Ishikawa (cell line): ENCODE data around the gene HOXA5.

Source experiments
- CEBPB ChIP-seq: IDR thresholded peaks from 2 replicates; pipeline ENCODE4 v1.6.1; 2012
- CREB1 ChIP-seq: IDR thresholded peaks from 2 replicates; pipeline ENCODE4 v1.6.1; 2012; ENCODE audit warnings: low read depth
- EGR1 ChIP-seq: IDR thresholded peaks from 2 replicates; pipeline ENCODE4 v1.6.1; 2012
- EP300 ChIP-seq: IDR thresholded peaks from 2 replicates; pipeline ENCODE4 v1.6.1; 2012; ENCODE audit warnings: borderline replicate concordance
- FOXM1 ChIP-seq: IDR thresholded peaks from 2 replicates; pipeline ENCODE4 v1.6.1; 2012; ENCODE audit warnings: low read depth, borderline replicate concordance
- NFIC ChIP-seq: IDR thresholded peaks from 2 replicates; pipeline ENCODE4 v1.6.1; 2012
- RAD21 ChIP-seq: IDR thresholded peaks from 2 replicates; pipeline ENCODE4 v1.6.1; 2012; ENCODE audit warnings: low read depth
- TAF1 ChIP-seq: IDR thresholded peaks from 2 replicates; pipeline ENCODE4 v1.6.1; 2012; ENCODE audit warnings: low read depth, mild to moderate bottlenecking
- TCF12 ChIP-seq: IDR thresholded peaks from 2 replicates; pipeline ENCODE4 v1.6.1; 2012; ENCODE audit warnings: low read depth
- TEAD4 ChIP-seq: IDR thresholded peaks from 2 replicates; pipeline ENCODE4 v1.6.1; 2012
- YY1 ChIP-seq: IDR thresholded peaks from 2 replicates; pipeline ENCODE4 v1.6.1; 2012; ENCODE audit warnings: low read depth
- ZBTB7A ChIP-seq: IDR thresholded peaks from 2 replicates; pipeline ENCODE4 v1.6.1; 2012; ENCODE audit warnings: low read depth
- TF ChIP-seq, protein P1 (sequence below): IDR thresholded peaks from 2 replicates; pipeline ENCODE4 v1.6.1; 2012
- TF ChIP-seq, protein P2 (sequence below): IDR thresholded peaks from 2 replicates; pipeline ENCODE4 v1.6.1; 2012; ENCODE audit warnings: low read depth, mild to moderate bottlenecking
- TF ChIP-seq, protein P3 (sequence below): IDR thresholded peaks from 2 replicates; pipeline ENCODE4 v1.6.1; 2012

Gene HOXA5

DNA sequence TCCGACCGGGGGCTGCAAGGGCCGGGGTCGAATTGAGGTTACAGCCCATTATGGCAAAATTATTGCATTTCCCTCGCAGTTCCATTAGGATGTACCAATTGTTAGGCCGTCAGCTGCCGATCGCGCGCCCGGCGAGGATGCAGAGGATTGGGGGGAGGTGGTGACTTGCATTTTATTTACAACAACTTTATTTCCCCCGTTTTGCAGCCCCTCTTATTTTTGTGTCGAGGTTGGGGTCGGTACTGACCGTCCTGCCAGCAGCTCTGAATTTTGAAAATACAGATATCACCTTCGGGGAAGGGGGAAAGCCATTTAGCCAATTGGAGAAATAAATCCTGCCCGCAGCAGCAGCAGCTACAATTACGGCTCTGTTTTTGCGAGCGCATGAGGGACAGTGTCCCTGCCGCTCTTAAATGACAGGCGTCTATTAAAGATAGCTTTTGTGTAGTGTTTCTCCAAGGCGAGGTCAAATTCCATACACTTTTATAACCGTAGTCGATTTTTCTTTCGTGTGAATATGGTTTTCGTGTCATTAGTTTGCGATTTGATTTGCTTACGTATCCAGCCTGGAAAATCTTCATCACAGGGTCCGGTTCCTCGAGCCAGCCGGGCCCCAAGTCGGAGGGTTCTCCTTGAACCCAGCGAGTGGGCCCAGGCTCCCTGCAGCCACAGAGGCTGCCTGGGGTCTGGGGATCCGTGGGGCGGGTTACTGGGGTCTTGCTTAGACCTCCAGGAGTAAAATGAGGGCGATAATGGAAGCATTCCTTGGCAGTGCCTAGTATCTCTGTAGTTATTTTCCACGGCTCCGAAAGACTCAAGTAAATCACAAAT is 684 bp upstream of the HOXA5 start:
- TF ChIP-seq TCF12 (no peak), ZBTB7A (peak; percentile 25; the same call in 1 of the 2 replicates), YY1 (no peak)

DNA sequence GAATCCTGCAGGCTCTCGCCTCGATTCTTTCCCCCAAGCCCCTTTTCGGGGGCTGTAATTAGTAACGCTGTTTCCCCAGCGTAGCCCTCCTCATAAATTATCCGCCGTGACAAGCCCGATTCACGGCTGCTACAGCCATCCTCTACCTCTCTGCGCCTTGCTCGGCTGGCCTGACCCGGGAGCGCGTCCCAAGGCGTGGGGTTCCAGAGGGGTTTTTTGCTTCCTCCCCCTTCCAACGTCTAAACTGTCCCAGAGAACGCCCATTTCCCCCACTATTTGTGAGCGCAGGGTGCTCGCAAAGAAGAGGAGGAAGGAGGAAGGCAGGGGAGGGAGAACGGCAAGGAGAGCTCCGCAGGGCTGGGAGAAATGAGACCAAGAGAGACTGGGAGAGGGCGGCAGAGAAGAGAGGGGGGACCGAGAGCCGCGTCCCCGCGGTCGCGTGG is 880 bp downstream of the HOXA5 start:
- TF ChIP-seq, protein P1, sequence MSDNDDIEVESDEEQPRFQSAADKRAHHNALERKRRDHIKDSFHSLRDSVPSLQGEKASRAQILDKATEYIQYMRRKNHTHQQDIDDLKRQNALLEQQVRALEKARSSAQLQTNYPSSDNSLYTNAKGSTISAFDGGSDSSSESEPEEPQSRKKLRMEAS: no peak; the same call in 1 of the 2 replicates
- TF ChIP-seq, protein P2, sequence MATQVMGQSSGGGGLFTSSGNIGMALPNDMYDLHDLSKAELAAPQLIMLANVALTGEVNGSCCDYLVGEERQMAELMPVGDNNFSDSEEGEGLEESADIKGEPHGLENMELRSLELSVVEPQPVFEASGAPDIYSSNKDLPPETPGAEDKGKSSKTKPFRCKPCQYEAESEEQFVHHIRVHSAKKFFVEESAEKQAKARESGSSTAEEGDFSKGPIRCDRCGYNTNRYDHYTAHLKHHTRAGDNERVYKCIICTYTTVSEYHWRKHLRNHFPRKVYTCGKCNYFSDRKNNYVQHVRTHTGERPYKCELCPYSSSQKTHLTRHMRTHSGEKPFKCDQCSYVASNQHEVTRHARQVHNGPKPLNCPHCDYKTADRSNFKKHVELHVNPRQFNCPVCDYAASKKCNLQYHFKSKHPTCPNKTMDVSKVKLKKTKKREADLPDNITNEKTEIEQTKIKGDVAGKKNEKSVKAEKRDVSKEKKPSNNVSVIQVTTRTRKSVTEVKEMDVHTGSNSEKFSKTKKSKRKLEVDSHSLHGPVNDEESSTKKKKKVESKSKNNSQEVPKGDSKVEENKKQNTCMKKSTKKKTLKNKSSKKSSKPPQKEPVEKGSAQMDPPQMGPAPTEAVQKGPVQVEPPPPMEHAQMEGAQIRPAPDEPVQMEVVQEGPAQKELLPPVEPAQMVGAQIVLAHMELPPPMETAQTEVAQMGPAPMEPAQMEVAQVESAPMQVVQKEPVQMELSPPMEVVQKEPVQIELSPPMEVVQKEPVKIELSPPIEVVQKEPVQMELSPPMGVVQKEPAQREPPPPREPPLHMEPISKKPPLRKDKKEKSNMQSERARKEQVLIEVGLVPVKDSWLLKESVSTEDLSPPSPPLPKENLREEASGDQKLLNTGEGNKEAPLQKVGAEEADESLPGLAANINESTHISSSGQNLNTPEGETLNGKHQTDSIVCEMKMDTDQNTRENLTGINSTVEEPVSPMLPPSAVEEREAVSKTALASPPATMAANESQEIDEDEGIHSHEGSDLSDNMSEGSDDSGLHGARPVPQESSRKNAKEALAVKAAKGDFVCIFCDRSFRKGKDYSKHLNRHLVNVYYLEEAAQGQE: no peak
- TF ChIP-seq EGR1 (no peak), FOXM1 (no peak), TCF12 (peak; percentile 22; the same call in 1 of the 2 replicates), TEAD4 (no peak), TAF1 (no peak), RAD21 (0 out of 2 replicates have a peak, but pooled peaks have one; percentile 1), YY1 (no peak), CREB1 (no peak), EP300 (no peak), NFIC (no peak), ZBTB7A (no peak; the same call in none of the 2 replicates)
- TF ChIP-seq, protein P3, sequence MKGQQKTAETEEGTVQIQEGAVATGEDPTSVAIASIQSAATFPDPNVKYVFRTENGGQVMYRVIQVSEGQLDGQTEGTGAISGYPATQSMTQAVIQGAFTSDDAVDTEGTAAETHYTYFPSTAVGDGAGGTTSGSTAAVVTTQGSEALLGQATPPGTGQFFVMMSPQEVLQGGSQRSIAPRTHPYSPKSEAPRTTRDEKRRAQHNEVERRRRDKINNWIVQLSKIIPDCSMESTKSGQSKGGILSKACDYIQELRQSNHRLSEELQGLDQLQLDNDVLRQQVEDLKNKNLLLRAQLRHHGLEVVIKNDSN: no peak

DNA sequence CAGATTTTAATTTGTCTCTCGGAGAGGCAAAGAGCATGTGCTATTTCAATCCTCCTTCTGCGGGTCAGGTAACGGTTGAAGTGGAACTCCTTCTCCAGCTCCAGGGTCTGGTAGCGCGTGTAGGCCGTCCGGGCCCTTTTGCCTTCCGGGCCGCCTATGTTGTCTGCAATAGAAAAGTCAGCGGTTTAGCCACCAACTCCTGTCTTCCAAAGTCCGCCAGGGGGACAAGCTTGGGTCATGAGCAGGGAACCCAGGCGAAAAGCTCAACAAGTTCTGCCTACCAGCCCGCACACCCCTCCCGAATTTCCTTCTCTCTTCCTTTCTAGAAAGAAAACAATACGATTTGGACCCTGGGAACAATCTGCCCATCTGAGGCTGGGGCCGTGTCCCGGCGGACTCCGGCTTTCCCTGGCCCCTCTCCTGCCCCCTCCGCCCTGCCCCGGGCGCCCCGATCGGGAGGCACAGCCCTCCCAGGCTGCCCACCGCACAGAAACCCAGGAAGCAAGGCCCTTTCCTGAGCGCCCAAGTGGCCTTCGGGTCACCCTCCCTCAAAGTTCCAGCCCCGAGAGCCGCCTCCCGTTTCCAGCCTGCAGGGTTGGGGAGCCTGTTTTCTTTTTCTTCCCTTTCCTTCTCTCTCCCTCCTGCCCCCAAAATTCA is 1.4 kb downstream of the HOXA5 start:
- no peak for TF ChIP-seq EP300
- TF ChIP-seq, protein P3: no peak
- no peak for TF ChIP-seq NFIC
- TF ChIP-seq, protein P2: no peak
- TF ChIP-seq ZBTB7A: no peak
- TF ChIP-seq FOXM1: no peak
- TF ChIP-seq EGR1: no peak
- no peak for TF ChIP-seq CEBPB
- no peak for TF ChIP-seq TCF12
- TF ChIP-seq TAF1: no peak
- TF ChIP-seq, protein P1: no peak
- no peak for TF ChIP-seq TEAD4
- no peak for TF ChIP-seq CREB1
- TF ChIP-seq RAD21: no peak
- TF ChIP-seq YY1: no peak

DNA sequence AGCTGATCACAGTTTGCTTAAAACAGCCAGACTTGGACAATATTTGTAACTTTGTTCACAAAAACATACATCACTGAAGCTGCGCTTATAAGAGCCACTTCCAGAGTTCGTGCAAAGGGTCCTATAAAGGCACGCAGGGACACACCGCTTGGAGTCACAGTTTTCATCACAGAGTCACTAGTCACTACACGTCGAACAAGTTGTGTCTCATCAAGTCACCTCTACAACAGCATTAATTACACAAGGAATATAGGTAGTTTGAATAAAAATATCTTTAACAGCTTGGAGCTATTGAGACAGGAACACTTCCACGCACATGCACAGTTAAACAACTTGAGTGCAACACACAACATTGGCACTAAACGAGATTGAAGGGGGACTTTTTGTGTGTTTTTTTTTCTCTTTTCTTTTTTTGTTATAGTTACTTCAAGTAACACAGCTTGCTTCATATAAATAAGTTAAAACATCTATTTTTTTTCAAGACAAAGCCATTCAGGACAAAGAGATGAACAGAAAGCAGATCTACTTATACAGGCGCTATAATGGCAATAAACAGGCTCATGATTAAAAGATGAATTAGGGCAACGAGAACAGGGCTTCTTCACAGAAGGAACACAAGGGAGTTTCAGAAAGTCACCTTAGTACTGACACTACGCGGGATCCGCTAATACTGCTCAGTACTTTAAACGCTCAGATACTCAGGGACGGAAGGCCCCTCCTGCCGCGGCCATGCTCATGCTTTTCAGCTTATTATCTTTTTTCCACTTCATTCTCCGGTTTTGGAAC is 2.2 kb downstream of the HOXA5 start:
- TF ChIP-seq NFIC (no peak), FOXM1 (no peak), TCF12 (no peak), TEAD4 (no peak)
- TF ChIP-seq, protein P3: no peak
- TF ChIP-seq, protein P2: no peak
